ENCODE measurements around the gene SEMA4G.

The SEMA4G gene

DNA sequence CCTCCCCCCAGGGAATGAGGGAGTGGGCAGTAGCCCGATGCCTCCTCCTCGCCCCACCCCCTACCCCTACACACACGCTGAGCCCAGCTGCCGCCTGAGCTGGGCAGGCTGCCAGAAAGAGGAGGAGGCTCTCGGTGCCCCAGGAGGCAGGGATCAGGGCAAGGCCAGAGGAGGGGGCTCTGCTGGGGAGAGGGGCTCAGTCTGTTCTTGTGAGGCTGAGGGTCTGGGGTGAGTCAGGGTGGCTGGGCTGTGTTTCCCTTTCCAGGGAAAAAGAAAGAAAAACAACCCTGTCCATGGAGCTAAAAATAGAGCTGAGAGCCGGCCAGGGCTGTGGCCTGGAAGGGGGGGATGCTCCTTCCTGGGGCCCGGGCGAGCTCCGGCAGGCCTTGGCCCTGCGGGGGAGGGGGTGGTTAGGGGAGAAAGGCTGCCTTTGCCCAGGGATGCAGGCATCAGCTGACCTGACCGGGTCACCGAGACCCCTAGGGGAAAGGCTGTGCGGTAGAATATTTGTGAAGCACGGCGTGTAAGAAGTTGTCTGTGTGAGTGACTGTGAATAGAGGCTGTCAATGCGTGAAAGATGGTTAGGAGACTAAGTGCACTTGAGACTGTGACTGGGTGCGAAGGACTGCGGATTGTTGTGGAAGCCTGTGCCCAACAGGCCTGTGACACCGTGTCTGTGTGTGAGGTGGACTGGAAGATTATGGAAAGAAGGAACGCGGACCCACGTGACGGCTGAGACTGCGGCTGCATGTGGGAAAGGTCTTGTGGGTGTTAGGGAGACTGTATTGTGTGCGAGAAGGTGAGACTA is 29.1 kb downstream of the SEMA4G start:
- H3K4me1 ChIP-seq: peaks cover 22% of the 10 kb centered on the region
- H3K4me3 ChIP-seq (ENCODE audit: low read depth, low read length): peak overlapping the region; percentile 95
- no peaks in the 10 kb centered on the region for H3K36me3 ChIP-seq (ENCODE audit: control insufficient read depth, insufficient read depth, low read length)
- H3K9me3 ChIP-seq (ENCODE audit: control insufficient read depth, low read length): no peaks in the 10 kb centered on the region
- H3K9ac ChIP-seq: peak overlapping the region; percentile 93
- H3K4me2 ChIP-seq (ENCODE audit: low read length): peak overlapping the region; percentile 98
- no peaks in the 10 kb centered on the region for H3K27me3 ChIP-seq (ENCODE audit: control insufficient read depth, insufficient read depth, low read length)
- peaks cover 3% of the 10 kb centered on the region for H3K79me2 ChIP-seq
- peak overlapping the region; percentile 93 for H2AFZ ChIP-seq
- TF ChIP-seq, protein P1, sequence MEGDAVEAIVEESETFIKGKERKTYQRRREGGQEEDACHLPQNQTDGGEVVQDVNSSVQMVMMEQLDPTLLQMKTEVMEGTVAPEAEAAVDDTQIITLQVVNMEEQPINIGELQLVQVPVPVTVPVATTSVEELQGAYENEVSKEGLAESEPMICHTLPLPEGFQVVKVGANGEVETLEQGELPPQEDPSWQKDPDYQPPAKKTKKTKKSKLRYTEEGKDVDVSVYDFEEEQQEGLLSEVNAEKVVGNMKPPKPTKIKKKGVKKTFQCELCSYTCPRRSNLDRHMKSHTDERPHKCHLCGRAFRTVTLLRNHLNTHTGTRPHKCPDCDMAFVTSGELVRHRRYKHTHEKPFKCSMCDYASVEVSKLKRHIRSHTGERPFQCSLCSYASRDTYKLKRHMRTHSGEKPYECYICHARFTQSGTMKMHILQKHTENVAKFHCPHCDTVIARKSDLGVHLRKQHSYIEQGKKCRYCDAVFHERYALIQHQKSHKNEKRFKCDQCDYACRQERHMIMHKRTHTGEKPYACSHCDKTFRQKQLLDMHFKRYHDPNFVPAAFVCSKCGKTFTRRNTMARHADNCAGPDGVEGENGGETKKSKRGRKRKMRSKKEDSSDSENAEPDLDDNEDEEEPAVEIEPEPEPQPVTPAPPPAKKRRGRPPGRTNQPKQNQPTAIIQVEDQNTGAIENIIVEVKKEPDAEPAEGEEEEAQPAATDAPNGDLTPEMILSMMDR (IDR thresholded peaks at IDR 0.05): no peak
- peak overlapping the region; percentile 94 for H3K27ac ChIP-seq

DNA sequence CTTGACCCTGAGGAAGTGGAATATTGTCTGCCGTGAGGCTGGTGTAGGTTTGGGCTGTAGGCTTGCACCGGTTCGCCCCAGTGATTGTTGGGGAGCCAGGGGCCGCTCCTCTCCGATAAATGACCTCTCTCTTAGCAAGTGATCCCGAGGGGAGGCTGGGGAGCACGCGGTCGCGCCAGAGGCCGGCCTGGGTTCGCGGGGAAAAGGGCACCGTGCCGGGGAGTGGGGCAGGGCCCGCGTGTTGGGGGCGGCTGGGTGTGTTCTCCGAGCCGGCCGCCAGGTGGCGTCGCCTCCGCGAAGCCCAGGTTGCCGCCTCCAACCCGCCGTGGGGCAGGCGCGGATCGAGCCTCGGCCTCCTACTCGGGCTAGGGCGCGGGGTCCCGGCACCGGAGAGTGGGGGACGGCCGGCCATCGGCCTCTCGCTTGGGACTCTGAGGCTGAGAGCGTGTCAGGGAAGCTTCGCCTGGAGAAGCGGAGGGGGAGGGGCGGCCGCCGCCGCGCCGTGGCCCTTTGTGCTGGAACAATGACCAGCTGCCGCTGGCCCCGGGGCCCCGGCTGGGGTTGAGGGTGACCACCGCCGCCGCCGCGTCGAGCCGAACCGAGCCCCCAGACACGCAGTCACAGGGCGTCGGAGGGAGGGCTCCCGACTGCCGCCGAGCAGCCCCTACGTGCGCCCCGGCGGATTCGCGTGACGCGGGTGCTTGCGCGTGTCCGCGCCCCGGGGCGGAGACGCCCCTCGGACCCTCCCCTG is 29.9 kb downstream of the SEMA4G start:
- H3K4me3 ChIP-seq (ENCODE audit: low read depth, low read length): peak overlapping the region; percentile 95
- H3K4me1 ChIP-seq: peaks cover 22% of the 10 kb centered on the region

DNA sequence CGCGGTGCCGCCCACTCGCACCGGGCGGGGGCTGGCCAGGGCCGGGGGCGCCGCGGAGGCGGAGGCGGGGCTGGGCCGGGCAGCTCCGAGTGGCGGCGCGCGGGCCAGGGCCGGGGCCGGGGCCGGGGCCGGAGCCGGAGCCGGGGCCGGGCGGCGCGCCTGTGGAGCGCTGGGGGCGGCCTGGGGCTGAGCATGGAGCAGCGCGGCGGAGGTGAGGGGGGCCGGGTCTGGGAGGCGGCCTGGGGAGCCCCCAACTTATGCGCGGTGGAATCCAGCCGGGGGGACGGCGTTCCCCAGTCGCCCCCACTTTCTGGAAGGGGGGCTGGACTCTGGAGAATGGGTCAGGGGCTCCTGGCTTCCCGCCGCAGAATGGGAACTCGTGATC is 30.4 kb downstream of the SEMA4G start, which contains the start of gene LZTS2:
LZTS2 (plus strand) TSS at position 67 of the 385 bp plus-strand sequence. CDS start 2,731 bp downstream, outside the sequence.
- Histone ChIP-seq H3K79me2 (peaks cover 3% of the 10 kb centered on the region), H3K4me1 (peaks cover 22% of the 10 kb centered on the region), H2AFZ (peak within 1 kb of the TSS; percentile 93), H3K4me3 (ENCODE audit: low read depth, low read length) (peak within 1 kb of the TSS; percentile 95), H3K27me3 (ENCODE audit: control insufficient read depth, insufficient read depth, low read length) (no peaks in the 10 kb centered on the region), H3K4me2 (ENCODE audit: low read length) (peak within 1 kb of the TSS; percentile 98), H3K27ac (peak within 1 kb of the TSS; percentile 94), H3K36me3 (ENCODE audit: control insufficient read depth, insufficient read depth, low read length) (no peaks in the 10 kb centered on the region), H3K9me3 (ENCODE audit: control insufficient read depth, low read length) (no peaks in the 10 kb centered on the region), H3K9ac (peak within 1 kb of the TSS; percentile 94)
- TF ChIP-seq, protein P1 (IDR thresholded peaks at IDR 0.05): no peak

More for the DNA sequence above, 29.9 kb downstream of the SEMA4G start:
- Histone ChIP-seq H3K9ac (peak overlapping the region; percentile 93), H3K79me2 (peaks cover 3% of the 10 kb centered on the region), H3K9me3 (ENCODE audit: control insufficient read depth, low read length) (no peaks in the 10 kb centered on the region), H3K27ac (peak overlapping the region; percentile 94), H3K27me3 (ENCODE audit: control insufficient read depth, insufficient read depth, low read length) (no peaks in the 10 kb centered on the region), H3K36me3 (ENCODE audit: control insufficient read depth, insufficient read depth, low read length) (no peaks in the 10 kb centered on the region), H2AFZ (peak overlapping the region; percentile 93), H3K4me2 (ENCODE audit: low read length) (peak overlapping the region; percentile 98)
- TF ChIP-seq, protein P1 (IDR thresholded peaks at IDR 0.05): peak; percentile 96

- no peaks in the 10 kb centered on the region for H3K36me3 ChIP-seq (ENCODE audit: control insufficient read depth, insufficient read depth, low read length)
- peaks cover 3% of the 10 kb centered on the region for H3K79me2 ChIP-seq
- no peaks in the 10 kb centered on the region for H3K27me3 ChIP-seq (ENCODE audit: control insufficient read depth, insufficient read depth, low read length)
- H3K27ac ChIP-seq: peak overlapping the region; percentile 83
- peak overlapping the region; percentile 92 for H3K4me3 ChIP-seq (ENCODE audit: low read depth, low read length)
- H3K9me3 ChIP-seq (ENCODE audit: control insufficient read depth, low read length): no peaks in the 10 kb centered on the region
- TF ChIP-seq, protein P1 (IDR thresholded peaks at IDR 0.05): no peak
- H3K4me1 ChIP-seq: peaks cover 22% of the 10 kb centered on the region
- H2AFZ ChIP-seq: peak overlapping the region; percentile 82
- peak overlapping the region; percentile 94 for H3K9ac ChIP-seq
- H3K4me2 ChIP-seq (ENCODE audit: low read length): peak overlapping the region; percentile 98
Measured at GRCh38 chr10:101000127-101000914, 31.0 kb downstream of the SEMA4G start.

All from parathyroid adenoma (tissue), 2 donors.